Measurements from ENCODE around the gene NPM1.

DNA sequence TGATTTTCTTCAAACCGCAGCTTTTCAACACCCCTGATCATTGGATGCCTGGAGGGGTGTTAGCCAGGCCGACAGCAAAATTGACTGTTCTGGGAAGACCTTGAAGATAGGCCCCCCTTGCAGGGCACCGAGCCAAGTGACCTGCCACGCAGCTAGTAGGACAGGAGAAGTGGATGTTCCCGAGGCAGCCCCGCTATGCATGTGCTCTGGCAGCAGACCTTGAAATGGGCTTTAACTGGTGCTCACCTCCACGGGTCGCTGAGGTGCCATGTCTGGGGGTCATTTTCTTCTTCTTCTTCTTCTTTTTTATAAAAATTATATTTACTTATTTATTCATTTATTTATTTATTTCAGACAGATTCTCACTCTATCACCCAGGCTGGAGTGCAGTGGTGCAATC lies 44.4 kb downstream of the NPM1 start:
- TF ChIP-seq, protein P1, sequence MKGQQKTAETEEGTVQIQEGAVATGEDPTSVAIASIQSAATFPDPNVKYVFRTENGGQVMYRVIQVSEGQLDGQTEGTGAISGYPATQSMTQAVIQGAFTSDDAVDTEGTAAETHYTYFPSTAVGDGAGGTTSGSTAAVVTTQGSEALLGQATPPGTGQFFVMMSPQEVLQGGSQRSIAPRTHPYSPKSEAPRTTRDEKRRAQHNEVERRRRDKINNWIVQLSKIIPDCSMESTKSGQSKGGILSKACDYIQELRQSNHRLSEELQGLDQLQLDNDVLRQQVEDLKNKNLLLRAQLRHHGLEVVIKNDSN (IDR thresholded peaks at IDR 0.05) = no peak
- TF ChIP-seq CEBPB (IDR thresholded peaks at IDR 0.05) (no peak), CREB1 (IDR thresholded peaks at IDR 0.05; ENCODE audit: low read depth) (no peak)
- TF ChIP-seq, protein P2, sequence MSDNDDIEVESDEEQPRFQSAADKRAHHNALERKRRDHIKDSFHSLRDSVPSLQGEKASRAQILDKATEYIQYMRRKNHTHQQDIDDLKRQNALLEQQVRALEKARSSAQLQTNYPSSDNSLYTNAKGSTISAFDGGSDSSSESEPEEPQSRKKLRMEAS (IDR thresholded peaks at IDR 0.05) = no peak
